GM20000 (cell line): Measurements from ENCODE around the gene EPHX1.
"Not testable (repeated sequence)": the region's sequence is repeated elsewhere in the genome, so short reads cannot be mapped to it uniquely, and the experiment has no call there.

Experiments used
- DNase-seq: peaks from one replicate; pipeline ENCODE4 v3.0.0; 2012; ENCODE audit warnings: low spot score
- TF ChIP-seq, protein P1 (sequence below): IDR thresholded peaks from 2 replicates; pipeline ENCODE4 v1.5.1; 2012; ENCODE audit warnings: mild to moderate bottlenecking, control low read depth; ENCODE audit errors: extremely low read depth, missing control alignments

EPHX1 gene

DNA sequence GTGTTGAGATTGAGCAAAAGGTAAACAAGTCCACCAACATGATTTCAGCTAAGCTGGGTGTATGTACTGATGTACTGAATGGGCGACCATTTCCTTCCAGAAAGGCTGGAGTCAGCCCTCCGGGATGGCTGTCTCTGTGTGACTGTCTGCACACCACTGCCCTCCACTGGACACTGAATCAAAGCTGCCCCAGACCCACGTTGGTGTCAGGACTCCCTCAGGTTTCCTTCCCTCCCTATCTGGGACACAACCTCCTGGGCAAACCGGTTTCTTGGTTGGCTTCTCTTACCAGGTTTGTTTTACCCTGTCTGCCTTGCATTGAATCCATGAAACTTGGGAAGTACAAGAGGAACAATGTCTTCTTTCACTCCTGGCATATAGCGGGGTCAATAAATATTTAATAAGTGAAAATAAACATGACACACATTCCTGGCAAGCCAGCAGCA, 37.6 kb upstream of the EPHX1 start:
- DNase-seq = peak; percentile 58
- TF ChIP-seq, protein P1, sequence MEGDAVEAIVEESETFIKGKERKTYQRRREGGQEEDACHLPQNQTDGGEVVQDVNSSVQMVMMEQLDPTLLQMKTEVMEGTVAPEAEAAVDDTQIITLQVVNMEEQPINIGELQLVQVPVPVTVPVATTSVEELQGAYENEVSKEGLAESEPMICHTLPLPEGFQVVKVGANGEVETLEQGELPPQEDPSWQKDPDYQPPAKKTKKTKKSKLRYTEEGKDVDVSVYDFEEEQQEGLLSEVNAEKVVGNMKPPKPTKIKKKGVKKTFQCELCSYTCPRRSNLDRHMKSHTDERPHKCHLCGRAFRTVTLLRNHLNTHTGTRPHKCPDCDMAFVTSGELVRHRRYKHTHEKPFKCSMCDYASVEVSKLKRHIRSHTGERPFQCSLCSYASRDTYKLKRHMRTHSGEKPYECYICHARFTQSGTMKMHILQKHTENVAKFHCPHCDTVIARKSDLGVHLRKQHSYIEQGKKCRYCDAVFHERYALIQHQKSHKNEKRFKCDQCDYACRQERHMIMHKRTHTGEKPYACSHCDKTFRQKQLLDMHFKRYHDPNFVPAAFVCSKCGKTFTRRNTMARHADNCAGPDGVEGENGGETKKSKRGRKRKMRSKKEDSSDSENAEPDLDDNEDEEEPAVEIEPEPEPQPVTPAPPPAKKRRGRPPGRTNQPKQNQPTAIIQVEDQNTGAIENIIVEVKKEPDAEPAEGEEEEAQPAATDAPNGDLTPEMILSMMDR = peak; percentile 63

DNA sequence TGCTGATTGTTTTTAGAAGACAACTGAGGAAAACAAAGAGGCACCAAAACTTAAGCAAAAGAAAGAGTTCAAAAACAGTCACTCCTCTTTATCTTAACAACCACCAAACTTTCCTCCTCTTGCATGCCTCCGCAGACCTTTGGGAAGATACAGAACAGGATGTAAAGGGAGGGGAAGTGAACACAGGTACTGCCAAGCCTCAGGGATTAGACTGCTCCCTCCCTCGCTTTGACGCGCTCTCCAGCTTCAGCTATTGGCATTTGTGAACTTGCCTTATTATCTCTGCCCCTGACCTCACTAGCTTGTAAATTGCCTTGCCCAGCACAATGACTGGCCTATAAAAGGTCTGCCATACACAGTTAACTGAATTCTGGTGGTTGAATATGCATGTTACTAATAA, 37.1 kb upstream of the EPHX1 start:
- TF ChIP-seq, protein P1 = no peak
- DNase-seq = no peak

DNA sequence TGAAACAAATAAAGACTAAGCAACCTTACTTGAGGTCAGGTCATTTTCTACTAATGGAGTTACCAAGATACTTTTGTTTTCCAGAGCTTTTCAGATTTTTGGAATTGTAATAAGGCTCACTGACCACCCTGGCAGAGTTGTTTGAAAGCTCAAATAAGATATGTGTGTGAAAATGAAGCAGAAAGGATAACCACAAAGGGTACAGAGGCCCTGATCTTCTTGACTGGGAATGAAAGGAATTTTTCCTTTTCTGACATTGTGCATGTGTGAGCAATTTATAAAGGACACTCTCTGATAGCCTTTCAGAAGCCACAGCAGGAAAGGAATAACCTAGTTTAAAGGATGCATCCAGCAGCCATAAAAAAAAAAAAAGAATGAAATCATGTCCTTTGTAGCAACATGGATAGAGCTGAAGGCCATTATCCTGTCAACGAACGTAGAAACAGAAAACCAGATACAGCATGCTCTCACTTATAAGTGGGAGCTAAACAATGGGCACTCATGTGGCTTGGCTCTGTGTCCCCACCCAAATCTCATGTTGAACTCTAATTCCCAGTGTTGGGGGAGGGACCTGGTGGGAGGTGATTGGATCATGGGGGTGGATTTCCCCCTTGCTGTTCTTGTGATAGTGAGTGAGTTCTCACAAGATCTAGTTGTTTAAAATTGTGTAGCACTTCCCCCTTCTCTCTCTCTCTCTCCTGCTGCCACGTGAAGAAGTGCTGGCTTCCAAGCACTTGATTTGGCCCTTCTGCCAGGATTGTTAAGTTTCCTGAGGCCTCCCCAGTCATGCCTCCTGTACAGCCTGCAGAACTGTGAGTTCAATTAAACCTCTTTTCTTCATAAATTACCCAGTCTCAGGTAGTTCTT, 35.4 kb upstream of the EPHX1 start:
- DNase-seq = no peak

GRCh38 chr1:225776294-225776693, 33.6 kb upstream of the EPHX1 start:
- TF ChIP-seq, protein P1 = no peak
- no peak for DNase-seq

More for the DNA sequence above, 35.4 kb upstream of the EPHX1 start:
- TF ChIP-seq, protein P1 = no peak

DNA sequence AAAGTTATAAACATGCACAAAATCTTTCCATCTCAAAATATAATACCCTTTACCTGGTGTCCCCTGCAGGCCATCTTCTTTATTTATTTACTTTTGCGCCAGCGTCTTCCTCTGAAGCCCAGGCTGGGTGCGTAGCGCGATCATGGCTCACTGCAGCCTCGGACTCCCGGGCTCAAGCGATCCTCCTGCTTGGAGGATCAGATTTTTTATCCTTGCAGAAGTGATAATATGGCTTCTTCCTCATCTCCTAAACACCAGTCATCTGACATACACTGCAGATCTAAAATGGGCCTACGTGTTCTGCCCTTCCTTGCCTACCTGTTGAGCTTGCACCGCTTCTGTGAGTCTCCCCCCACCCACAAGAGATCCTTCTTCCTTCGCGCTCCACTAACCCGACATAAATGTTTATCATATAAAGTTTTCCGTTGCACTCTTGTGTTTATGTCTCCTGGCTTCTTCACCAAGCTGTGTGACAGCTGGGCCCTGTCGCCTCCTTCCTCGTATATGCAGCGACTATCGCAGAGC, 32.8 kb upstream of the EPHX1 start:
- TF ChIP-seq, protein P1 = no peak
- no peak for DNase-seq

DNA sequence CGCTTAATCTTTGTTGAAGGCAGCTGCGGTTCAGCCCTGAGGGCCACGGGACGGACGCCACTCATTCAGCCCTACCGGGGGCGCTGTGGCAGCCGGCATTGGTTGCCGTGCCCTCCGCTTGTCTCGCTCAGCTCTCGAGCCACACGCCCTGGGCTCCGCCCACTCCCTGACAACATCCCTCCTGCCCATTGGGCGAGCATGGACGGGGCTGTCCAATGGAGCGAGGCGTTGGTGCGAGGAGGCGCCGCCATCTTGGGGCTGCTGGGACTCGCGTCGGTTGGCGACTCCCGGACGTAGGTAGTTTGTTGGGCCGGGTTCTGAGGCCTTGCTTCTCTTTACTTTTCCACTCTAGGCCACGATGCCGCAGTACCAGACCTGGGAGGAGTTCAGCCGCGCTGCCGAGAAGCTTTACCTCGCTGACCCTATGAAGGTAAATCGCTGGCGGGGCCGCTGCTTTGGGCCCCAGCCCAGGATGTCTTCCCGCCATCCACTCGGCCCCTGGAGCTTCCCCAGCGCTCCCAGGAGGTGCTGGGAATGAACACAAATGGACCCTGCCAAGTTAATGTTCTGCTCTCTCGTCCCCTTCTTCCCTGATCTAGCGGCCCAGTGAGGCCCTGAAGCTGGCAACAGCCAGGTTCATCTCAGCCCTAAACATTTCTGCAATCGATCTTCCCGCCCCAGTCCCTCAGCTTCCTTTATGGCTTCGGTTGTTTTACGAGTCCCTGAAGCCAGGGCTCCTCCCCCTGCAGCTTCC, 32.2 kb upstream of the EPHX1 start, which contains the start of gene SRP9:
TSS of gene SRP9 (plus strand) at position 244 of the 754 bp plus-strand sequence. CDS start at position 359, 115 bp downstream.
- TF ChIP-seq, protein P1 = peak; percentile 88
- peak; percentile 94 for DNase-seq

DNA sequence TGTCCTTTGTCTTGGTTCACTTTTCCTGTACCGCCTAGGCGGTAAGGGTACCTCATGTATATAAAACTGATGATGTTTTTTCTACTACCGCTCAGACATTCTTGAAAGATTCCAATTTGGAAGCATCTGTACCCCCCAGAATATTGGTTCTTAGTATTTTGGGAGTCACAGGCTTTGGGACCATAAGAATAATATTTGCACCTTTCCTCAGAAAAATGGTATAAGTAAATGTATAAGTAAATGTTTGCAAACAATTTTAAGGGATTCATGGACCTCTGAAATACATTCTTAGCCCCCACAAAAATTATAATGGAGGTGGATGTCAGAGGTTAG, 31.6 kb upstream of the EPHX1 start:
- no peak for DNase-seq

GRCh38 chr1:225779165-225779564, 30.8 kb upstream of the EPHX1 start:
- not testable (repeated sequence) for DNase-seq

More for the DNA sequence above, 31.6 kb upstream of the EPHX1 start:
- TF ChIP-seq, protein P1 = no peak
